PFSK-1 (cell line): ENCODE data around the gene TM6SF1.

Source experiments
- POLR2AphosphoS5 ChIP-seq: IDR thresholded peaks from 2 replicates; pipeline ENCODE4 v1.6.1; 2012; ENCODE audit warnings: low read depth, mild to moderate bottlenecking, control low read depth, low read length, moderate library complexity
- SIN3A ChIP-seq: IDR thresholded peaks from 2 replicates; pipeline ENCODE4 v1.6.1; 2012; ENCODE audit warnings: mild to moderate bottlenecking, low read length, moderate library complexity, borderline replicate concordance; ENCODE audit not compliant: insufficient read depth
- TAF1 ChIP-seq: IDR thresholded peaks from 2 replicates; pipeline ENCODE4 v1.6.1; 2012; ENCODE audit warnings: low read length, control low read depth, borderline replicate concordance; ENCODE audit not compliant: insufficient read depth
- TF ChIP-seq, protein P1 (sequence below), 2 experiments: IDR thresholded peaks; 2 replicates each; pipeline versions ENCODE4 v1.6.1 to v1.8.0; 2011 to 2012; ENCODE audit warnings: low read depth in 2 of 2, low read length in 2 of 2, control low read depth in 1 of 2, inconsistent platforms in 1 of 2, mild to moderate bottlenecking in 1 of 2, moderate library complexity in 1 of 2; ENCODE audit not compliant: insufficient read depth in 1 of 2

DNA sequence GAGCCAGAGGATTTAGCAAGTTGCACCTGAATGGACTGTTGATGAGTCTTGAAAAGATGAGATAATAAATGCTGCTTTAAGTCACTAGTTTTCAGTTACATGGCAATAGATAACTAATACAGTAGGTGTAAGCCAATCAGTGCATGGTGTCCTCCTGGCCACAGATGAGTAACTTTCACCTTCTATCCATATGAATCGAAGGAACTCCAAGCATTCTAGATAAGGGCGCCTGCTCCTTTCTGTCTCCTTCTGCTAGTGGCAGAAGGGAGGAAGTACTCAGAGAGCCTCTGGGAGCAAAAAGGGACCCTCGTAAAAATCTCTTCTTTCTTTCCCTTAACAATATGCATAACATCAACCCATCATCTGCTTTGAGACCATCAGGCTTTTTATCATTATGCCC, 37.3 kb downstream of the TM6SF1 start:
- no peak for TF ChIP-seq POLR2AphosphoS5
- TF ChIP-seq TAF1 = no peak
- TF ChIP-seq, protein P1, sequence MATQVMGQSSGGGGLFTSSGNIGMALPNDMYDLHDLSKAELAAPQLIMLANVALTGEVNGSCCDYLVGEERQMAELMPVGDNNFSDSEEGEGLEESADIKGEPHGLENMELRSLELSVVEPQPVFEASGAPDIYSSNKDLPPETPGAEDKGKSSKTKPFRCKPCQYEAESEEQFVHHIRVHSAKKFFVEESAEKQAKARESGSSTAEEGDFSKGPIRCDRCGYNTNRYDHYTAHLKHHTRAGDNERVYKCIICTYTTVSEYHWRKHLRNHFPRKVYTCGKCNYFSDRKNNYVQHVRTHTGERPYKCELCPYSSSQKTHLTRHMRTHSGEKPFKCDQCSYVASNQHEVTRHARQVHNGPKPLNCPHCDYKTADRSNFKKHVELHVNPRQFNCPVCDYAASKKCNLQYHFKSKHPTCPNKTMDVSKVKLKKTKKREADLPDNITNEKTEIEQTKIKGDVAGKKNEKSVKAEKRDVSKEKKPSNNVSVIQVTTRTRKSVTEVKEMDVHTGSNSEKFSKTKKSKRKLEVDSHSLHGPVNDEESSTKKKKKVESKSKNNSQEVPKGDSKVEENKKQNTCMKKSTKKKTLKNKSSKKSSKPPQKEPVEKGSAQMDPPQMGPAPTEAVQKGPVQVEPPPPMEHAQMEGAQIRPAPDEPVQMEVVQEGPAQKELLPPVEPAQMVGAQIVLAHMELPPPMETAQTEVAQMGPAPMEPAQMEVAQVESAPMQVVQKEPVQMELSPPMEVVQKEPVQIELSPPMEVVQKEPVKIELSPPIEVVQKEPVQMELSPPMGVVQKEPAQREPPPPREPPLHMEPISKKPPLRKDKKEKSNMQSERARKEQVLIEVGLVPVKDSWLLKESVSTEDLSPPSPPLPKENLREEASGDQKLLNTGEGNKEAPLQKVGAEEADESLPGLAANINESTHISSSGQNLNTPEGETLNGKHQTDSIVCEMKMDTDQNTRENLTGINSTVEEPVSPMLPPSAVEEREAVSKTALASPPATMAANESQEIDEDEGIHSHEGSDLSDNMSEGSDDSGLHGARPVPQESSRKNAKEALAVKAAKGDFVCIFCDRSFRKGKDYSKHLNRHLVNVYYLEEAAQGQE (IDR thresholded peaks at IDR 0.05; ENCODE audit: insufficient read depth in 1 of 2, low read depth in 2 of 2, low read length in 2 of 2) = no peak
- TF ChIP-seq SIN3A = no peak
